ENCODE data around the gene TAB2. TPM values are rescaled to one million over a fixed set of nuclear protein-coding genes. Genes with fewer than 3 reads are reported as not detected.
A peak's percentile ranks its signal among the peaks of the same experiment; 100 is the strongest.

The TAB2 gene
- total RNA-seq, 1 donor from 2014 or later: 60.9 TPM

DNA sequence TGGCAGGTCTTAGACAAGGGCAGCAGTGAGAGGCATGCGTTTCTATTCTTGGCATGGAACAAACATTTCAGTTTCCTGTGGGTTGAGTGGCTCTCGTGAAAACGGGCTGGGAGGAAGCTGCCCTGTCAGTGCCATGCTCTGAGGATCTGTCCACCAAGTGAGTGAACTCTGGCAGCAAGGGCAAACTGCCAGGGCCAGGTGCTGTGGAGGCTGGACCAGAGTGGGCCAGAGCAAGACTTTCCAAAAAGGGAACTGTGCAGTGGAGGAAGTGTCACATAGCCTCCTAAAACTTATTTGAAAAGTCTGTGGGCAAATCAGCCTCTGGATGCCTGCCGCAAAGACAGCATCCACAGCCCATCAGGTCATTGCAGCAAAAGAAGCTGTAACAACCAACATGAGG lies 44.2 kb upstream of the TAB2 start:
- TF ChIP-seq, protein P1, sequence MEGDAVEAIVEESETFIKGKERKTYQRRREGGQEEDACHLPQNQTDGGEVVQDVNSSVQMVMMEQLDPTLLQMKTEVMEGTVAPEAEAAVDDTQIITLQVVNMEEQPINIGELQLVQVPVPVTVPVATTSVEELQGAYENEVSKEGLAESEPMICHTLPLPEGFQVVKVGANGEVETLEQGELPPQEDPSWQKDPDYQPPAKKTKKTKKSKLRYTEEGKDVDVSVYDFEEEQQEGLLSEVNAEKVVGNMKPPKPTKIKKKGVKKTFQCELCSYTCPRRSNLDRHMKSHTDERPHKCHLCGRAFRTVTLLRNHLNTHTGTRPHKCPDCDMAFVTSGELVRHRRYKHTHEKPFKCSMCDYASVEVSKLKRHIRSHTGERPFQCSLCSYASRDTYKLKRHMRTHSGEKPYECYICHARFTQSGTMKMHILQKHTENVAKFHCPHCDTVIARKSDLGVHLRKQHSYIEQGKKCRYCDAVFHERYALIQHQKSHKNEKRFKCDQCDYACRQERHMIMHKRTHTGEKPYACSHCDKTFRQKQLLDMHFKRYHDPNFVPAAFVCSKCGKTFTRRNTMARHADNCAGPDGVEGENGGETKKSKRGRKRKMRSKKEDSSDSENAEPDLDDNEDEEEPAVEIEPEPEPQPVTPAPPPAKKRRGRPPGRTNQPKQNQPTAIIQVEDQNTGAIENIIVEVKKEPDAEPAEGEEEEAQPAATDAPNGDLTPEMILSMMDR (IDR thresholded peaks at IDR 0.05): no peak
- peak; percentile 70 for DNase-seq
- no peak overlapping the region for H3K27ac ChIP-seq
- H3K4me1 ChIP-seq: peaks cover 5% of the 10 kb centered on the region
- no peaks in the 10 kb centered on the region for H3K36me3 ChIP-seq
- H3K4me3 ChIP-seq: no peak overlapping the region
- intact Hi-C loops (cut with DNase I): no loop called here
- H3K27me3 ChIP-seq (ENCODE audit: low read depth): no peaks in the 10 kb centered on the region
- H3K9me3 ChIP-seq: no peaks in the 10 kb centered on the region
- ATAC-seq: peak; percentile 49 to 66

DNA sequence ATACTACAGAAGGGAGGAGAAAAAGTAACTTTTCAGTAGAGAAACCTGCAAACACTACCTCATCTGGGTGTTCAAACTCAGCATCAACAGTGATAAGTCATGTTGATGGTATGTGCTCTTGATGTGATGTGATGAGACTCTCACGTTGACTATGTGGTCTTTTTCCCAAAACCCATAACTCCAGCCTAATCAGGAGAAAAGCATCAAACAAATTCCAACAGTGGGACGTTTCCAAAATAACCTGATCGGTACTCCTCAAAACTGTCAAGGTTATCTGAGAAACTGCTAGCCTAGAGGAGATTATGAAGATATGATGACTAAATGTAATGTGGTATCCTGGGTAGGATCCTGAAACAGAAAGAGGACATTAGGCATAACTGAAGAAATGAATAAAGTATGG lies 41.9 kb upstream of the TAB2 start:
- no peak for ATAC-seq
- TF ChIP-seq, protein P1 (IDR thresholded peaks at IDR 0.05): no peak

DNA sequence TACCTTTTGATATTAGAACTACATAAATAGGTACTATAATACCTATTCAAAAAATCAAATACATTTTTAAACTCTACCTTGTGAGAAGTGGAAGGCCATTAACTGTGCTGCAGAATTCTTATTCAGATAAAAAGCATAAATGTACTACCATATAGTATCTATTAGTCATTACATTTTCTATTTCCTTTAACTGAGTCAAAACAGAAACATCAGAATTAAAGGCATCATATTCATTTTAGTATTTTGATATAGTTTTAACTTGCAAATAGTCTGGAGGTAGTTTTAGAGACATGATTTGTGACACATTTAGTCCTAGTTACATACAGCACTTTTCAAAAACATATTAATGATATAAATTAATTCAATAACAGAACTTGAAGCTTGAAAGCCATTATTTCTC lies 39.9 kb upstream of the TAB2 start:
- Histone ChIP-seq H3K27me3 (ENCODE audit: low read depth) (no peaks in the 10 kb centered on the region), H3K27ac (no peak overlapping the region), H3K4me1 (no peaks in the 10 kb centered on the region), H3K9me3 (no peaks in the 10 kb centered on the region), H3K36me3 (no peaks in the 10 kb centered on the region), H3K4me3 (no peak overlapping the region)
- TF ChIP-seq, protein P1 (IDR thresholded peaks at IDR 0.05): no peak
- DNase-seq (no peak), ATAC-seq (no peak)
- intact Hi-C loops (cut with DNase I): no loop called here

More for the DNA sequence above, 41.9 kb upstream of the TAB2 start:
- Histone ChIP-seq H3K4me3 (no peak overlapping the region), H3K36me3 (no peaks in the 10 kb centered on the region), H3K27me3 (ENCODE audit: low read depth) (no peaks in the 10 kb centered on the region), H3K9me3 (no peaks in the 10 kb centered on the region), H3K4me1 (peaks cover 5% of the 10 kb centered on the region), H3K27ac (no peak overlapping the region)
- intact Hi-C loops (cut with DNase I): no loop called here
- no peak for DNase-seq

DNA sequence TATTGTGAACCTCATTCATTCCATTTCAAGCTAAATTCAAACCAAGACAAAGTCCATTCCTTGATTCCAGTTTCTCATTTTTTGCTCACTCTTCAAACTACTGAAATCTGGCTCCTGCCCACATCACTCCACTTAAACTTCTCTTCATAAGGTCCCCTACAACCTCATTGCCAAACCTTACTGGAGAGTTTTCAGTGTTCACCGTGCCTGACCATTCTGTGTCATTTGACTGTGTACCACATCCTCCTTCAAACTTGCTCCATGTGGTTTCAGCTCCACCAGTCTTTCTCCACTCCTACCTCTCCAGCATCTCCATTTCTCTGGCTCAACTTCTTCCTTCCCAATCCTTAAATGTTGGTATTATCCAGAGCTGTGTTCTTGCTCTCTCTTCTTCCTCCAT lies 38.5 kb upstream of the TAB2 start:
- Histone ChIP-seq H3K9me3 (no peaks in the 10 kb centered on the region), H3K4me3 (no peak overlapping the region), H3K27ac (no peak overlapping the region), H3K36me3 (no peaks in the 10 kb centered on the region), H3K27me3 (ENCODE audit: low read depth) (no peaks in the 10 kb centered on the region), H3K4me1 (no peaks in the 10 kb centered on the region)
- ATAC-seq: no peak
- DNase-seq: no peak
- TF ChIP-seq, protein P1 (IDR thresholded peaks at IDR 0.05): no peak
- intact Hi-C loops (cut with DNase I): no loop called here

DNA sequence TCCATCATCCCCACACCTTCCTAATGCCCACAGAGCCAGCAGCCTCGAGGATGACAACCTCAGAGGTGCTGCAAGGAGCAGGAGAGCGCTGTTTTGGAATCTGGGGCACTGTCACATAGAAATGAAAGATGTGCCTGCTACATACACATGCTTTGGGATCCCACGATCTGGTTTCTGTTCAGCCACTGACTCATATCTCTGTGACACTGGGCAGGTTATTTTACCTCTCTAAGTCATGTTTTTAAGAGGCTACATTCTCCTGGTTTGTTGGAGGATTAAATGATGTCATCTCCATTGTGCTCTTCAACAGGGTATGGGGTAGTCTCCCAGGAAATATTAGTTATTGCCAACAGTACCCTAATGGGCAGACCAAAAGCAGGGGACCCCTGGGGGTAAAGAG lies 32.6 kb upstream of the TAB2 start:
- TF ChIP-seq, protein P1 (IDR thresholded peaks at IDR 0.05): no peak

DNA sequence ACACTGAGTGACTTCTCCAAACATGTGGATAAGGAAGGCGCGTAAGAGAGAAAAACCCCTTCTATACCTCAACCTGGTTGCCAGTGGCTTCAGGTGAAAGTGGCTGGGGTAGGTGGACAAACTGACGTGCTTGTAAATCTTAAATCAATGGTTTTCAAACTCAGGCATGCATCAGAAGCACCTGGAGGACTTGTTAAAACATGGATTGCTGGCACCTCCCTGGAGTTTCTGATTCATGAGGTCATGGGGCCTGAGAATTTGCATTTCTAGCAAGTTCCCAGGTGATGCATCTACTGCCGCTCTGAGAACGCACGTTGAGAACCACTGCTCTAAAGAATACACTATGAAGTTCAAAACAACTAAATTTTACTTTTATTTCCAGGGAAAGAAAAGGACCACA lies 31.9 kb upstream of the TAB2 start:
- H3K27ac ChIP-seq: no peak overlapping the region
- H3K4me3 ChIP-seq: no peak overlapping the region
- no peaks in the 10 kb centered on the region for H3K36me3 ChIP-seq
- intact Hi-C loops (cut with DNase I): no loop called here
- H3K27me3 ChIP-seq (ENCODE audit: low read depth): no peaks in the 10 kb centered on the region
- TF ChIP-seq, protein P1 (IDR thresholded peaks at IDR 0.05): no peak
- ATAC-seq (no peak), DNase-seq (no peak)
- no peaks in the 10 kb centered on the region for H3K4me1 ChIP-seq
- H3K9me3 ChIP-seq: no peaks in the 10 kb centered on the region

More for the DNA sequence above, 32.6 kb upstream of the TAB2 start:
- Histone ChIP-seq H3K27ac (no peak overlapping the region), H3K9me3 (no peaks in the 10 kb centered on the region), H3K27me3 (ENCODE audit: low read depth) (no peaks in the 10 kb centered on the region), H3K4me3 (no peak overlapping the region), H3K4me1 (no peaks in the 10 kb centered on the region), H3K36me3 (no peaks in the 10 kb centered on the region)
- ATAC-seq (no peak), DNase-seq (no peak)
- intact Hi-C loops (cut with DNase I): no loop called here
